ENCODE results near the gene RAB27A. TPM values are rescaled to one million over a fixed set of nuclear protein-coding genes. Genes with fewer than 3 reads are reported as not detected.
A peak's percentile ranks its signal among the peaks of the same experiment; 100 is the strongest.

RAB27A gene
- total and polyA plus RNA-seq, 10 of the 15 experiments (the other 5 are each of a cell fraction or from before 2014, with no cell fraction given): 13.3 to 139 (median 35.2) TPM

DNA sequence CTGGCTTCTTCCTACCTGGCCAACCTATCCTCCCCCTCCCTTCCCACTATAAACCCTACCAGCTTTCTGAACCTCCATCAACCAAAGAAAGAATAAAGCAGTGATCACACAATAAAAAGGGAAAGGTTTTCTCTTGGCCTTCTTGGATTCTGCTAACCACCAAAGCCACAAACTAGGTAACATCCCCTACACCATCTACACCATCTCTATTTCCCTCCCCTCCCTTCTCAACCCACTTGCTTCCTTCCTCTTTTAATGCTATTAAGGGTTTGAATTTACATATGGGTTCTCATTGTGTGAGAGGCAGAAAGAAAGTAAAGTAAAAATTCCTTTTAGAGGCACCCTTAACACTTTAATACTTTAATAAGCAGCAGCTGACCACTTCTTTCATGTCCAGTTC, 67.0 kb downstream of the RAB27A start (continued):
- TF ChIP-seq PRDM15 (CRISPR knock-in tag; IDR thresholded peaks at IDR 0.05): no peak
- 0 out of 2 replicates have a peak, but pooled peaks have one; percentile 41 for TF ChIP-seq NBN (IDR thresholded peaks at IDR 0.05)
- peak in 1 of 2 experiments; percentile 81; a peak in 1 of 4 replicates for TF ChIP-seq ETV6 (conservative IDR thresholded peaks at IDR 0.05 in 1 of 2, IDR thresholded peaks at IDR 0.05 in 1 of 2; ENCODE audit: borderline replicate concordance in 1 of 2, low read depth in 1 of 2)
- TF ChIP-seq IKZF2 (IDR thresholded peaks at IDR 0.05): peak; percentile 82 to 85
- TF ChIP-seq BHLHE40 (IDR thresholded peaks at IDR 0.05; ENCODE audit: borderline replicate concordance in 1 of 2, low read depth in 2 of 2, low read length in 1 of 2): 0 out of 4 replicates have a peak, but pooled peaks of 1 of the 2 experiments have one; percentile 24
- no peak for TF ChIP-seq NFXL1 (IDR thresholded peaks at IDR 0.05; ENCODE audit: borderline replicate concordance)
- TF ChIP-seq MEF2A (IDR thresholded peaks at IDR 0.05; ENCODE audit: insufficient read depth, low read depth, low read length): peak; percentile 57; the same call in 1 of the 2 replicates
- peak; percentile 44; the same call in 1 of the 2 replicates for TF ChIP-seq ATF7 (IDR thresholded peaks at IDR 0.05; ENCODE audit: low read depth)
- peak; percentile 98 for TF ChIP-seq RUNX3 (IDR thresholded peaks at IDR 0.05; ENCODE audit: low read length)
- TF ChIP-seq SMC3 (IDR thresholded peaks at IDR 0.05; ENCODE audit: borderline replicate concordance, low read length): no peak
- TF ChIP-seq MLLT1 (IDR thresholded peaks at IDR 0.05): peak; percentile 81
- no peak for TF ChIP-seq ZSCAN29 (IDR thresholded peaks at IDR 0.05)
- peak; percentile 89 for TF ChIP-seq CBFB (IDR thresholded peaks at IDR 0.05; ENCODE audit: low read depth)
- TF ChIP-seq, protein P1, sequence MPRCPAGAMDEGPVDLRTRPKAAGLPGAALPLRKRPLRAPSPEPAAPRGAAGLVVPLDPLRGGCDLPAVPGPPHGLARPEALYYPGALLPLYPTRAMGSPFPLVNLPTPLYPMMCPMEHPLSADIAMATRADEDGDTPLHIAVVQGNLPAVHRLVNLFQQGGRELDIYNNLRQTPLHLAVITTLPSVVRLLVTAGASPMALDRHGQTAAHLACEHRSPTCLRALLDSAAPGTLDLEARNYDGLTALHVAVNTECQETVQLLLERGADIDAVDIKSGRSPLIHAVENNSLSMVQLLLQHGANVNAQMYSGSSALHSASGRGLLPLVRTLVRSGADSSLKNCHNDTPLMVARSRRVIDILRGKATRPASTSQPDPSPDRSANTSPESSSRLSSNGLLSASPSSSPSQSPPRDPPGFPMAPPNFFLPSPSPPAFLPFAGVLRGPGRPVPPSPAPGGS (IDR thresholded peaks at IDR 0.05; ENCODE audit: borderline replicate concordance, insufficient read depth, low read depth, low read length, poor library complexity, severe bottlenecking): no peak
- TF ChIP-seq SMAD1 (IDR thresholded peaks at IDR 0.05; ENCODE audit: low read depth, partially characterized antibody): no peak
- TF ChIP-seq, protein P2, sequence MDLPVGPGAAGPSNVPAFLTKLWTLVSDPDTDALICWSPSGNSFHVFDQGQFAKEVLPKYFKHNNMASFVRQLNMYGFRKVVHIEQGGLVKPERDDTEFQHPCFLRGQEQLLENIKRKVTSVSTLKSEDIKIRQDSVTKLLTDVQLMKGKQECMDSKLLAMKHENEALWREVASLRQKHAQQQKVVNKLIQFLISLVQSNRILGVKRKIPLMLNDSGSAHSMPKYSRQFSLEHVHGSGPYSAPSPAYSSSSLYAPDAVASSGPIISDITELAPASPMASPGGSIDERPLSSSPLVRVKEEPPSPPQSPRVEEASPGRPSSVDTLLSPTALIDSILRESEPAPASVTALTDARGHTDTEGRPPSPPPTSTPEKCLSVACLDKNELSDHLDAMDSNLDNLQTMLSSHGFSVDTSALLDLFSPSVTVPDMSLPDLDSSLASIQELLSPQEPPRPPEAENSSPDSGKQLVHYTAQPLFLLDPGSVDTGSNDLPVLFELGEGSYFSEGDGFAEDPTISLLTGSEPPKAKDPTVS (IDR thresholded peaks at IDR 0.05; ENCODE audit: low read depth, low read length): no peak
